Measurements from ENCODE around the gene WNK4.

Gene WNK4

GRCh38 chr17:42773290-42774035 is 6.9 kb upstream of the WNK4 start, which contains the start of gene VPS25:
Gene VPS25 (plus strand): TSS chr17:42773449. CDS start chr17:42773476, 27 bp downstream.
- peak; percentile 66 to 83 for DNase-seq

- no peak for DNase-seq
Observed at GRCh38 chr17:42774066-42774745, 6.2 kb upstream of the WNK4 start.

- DNase-seq, result no peak
Observed at GRCh38 chr17:42775534-42776098, 4.8 kb upstream of the WNK4 start.

- DNase-seq, result no peak
Observed at GRCh38 chr17:42778570-42778969, 1.8 kb upstream of the WNK4 start.

GRCh38 chr17:42779304-42779935 is 990 bp upstream of the WNK4 start:
- no peak for DNase-seq

- no peak for DNase-seq
Observed at GRCh38 chr17:42780851-42781638, 635 bp downstream of the WNK4 start.

- no peak for DNase-seq
Observed at GRCh38 chr17:42781639-42782165, 1.3 kb downstream of the WNK4 start.

- DNase-seq, result no peak
Observed at GRCh38 chr17:42782166-42783061, 2.0 kb downstream of the WNK4 start.

- DNase-seq, result no peak
Observed at GRCh38 chr17:42783062-42783790, 2.8 kb downstream of the WNK4 start.

GRCh38 chr17:42783791-42784138 is 3.4 kb downstream of the WNK4 start:
- DNase-seq, result no peak

- peak in 1 of 2 experiments; percentile 25 for DNase-seq
Observed at GRCh38 chr17:42784409-42784808, 4.0 kb downstream of the WNK4 start.

GRCh38 chr17:42784811-42785592 is 4.6 kb downstream of the WNK4 start:
- DNase-seq, result no peak

GRCh38 chr17:42787266-42787665 is 6.9 kb downstream of the WNK4 start:
- DNase-seq, result no peak

- DNase-seq, result no peak
Observed at GRCh38 chr17:42791948-42792347, 11.5 kb downstream of the WNK4 start.

- DNase-seq, result no peak
Observed at GRCh38 chr17:42792545-42792944, 12.1 kb downstream of the WNK4 start.

GRCh38 chr17:42795061-42795460 is 14.7 kb downstream of the WNK4 start:
- no peak for DNase-seq

GRCh38 chr17:42795465-42795864 is 15.1 kb downstream of the WNK4 start:
- DNase-seq, result no peak

GRCh38 chr17:42796066-42796758 is 15.8 kb downstream of the WNK4 start:
- DNase-seq, result no peak

Measured in NCI-H526 (cell line).